HG02678 (cell line): Measurements from ENCODE around the gene ITGA11.

Source experiments
- ATAC-seq: cut with Tn5 transposase; IDR thresholded peaks from one replicate; pipeline ENCODE4 v1.9.1; 2021; ENCODE audit warnings: mild to moderate bottlenecking, moderate library complexity; ENCODE audit not compliant: unreplicated experiment

The ITGA11 gene

DNA sequence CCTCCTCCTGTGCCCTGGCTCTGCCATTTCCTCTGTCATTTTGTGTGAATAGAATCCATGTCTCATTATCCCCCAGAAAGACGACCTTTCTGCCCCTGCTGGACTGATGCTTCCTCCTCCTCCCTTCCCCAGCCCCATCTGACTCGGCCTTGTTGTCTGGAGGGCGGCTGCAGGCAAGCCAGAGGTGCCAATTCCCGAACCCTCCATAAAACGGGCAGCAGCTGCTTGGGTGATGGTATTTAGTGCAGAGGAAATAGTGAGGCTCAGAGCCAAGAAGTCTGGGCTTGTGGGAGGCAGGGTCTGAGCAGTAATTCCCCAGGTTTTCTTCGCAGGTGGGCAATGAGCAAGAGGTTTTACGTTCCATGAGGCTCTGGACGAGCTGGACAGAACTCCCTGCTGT lies 71.2 kb downstream of the ITGA11 start:
- ATAC-seq, result no peak

DNA sequence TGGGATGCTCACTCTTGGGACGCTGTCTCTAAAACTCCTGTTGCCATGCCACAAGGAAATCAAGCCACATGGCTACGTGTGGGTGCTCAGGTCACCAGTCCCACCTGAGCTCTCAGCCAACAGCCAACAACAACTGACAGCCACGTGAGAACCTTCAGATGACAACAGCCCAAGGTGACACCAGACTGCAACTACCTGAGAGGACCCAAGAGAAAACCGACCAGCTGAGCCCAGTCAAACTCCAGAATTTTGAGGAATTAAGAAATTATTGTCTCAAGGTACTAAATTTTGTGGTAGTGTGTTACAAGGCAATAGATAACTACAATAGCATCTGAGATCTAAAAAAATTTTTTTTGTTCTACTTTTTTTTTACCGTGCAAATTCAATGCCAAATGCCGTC lies 75.2 kb downstream of the ITGA11 start:
- no peak for ATAC-seq

DNA sequence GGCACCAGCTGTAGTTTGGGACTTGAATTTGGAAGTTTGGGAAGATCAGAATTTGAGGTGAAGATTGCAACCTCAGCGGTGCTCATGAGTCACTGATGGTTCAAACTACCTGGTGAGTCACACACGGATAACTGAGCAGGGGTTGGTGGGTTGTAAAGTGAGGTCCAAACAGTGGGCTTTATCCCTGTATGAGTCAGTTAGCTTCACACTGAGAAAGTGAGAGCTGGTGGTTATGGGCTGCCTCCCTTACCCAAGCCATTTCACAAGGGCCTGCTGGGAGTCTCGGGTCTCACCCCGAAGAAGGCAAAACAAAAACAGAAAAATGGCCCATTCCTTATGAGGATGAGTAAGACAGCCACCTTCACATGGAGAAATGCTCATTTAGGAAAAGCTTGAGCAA lies 77.0 kb downstream of the ITGA11 start:
- no peak for ATAC-seq

DNA sequence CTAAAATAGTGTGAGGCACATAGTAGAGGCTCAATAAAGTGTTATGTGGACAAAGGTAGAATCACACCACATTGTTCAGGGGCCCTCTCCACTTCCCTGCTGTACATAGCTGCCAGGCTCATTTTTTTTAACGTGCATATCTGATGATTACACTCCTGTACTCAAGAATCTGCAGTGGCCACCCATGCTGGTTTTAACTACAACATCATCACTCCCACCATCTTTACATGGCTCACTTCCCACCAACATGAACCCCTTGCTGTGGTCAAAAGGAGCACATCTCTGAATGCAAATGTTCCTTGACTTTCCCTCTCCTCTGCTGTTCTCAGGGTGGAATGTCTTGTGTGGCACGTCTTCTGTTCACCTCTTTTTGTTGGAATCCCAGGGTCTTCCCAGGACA lies 77.7 kb downstream of the ITGA11 start:
- ATAC-seq, result no peak

DNA sequence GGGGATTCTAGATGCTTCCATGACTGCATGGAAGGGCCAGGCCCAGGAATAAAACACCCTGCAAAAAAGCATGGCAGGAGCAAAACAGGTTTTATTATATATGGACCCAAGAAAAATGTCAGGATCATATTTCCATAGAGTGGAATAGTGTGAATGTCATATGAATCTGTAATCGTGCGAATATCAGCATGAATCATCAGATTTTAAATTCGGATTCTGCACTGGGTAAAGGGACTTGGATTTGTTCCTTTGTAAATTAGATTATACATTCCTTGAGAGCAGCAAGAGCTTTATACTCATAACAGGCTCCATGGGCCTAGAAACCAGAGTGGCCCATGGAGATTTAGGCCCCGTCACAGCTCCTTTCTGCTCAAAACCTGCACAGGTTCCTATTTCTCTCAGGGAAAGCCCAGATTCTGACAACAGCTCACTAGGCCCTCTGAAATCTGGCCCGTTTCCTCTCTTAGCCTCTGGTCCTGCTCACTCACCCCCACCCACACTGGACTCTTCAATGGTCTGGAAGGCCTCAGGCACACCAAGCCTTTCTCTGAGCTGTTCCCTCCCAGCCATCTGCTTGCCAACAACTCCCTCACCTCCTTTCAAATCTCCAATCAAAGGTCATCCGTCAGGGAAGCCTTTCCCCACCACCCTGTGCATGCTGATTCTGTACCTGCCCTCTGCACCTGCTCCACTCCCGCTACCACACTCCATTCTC lies 78.4 kb downstream of the ITGA11 start:
- ATAC-seq, result no peak

DNA sequence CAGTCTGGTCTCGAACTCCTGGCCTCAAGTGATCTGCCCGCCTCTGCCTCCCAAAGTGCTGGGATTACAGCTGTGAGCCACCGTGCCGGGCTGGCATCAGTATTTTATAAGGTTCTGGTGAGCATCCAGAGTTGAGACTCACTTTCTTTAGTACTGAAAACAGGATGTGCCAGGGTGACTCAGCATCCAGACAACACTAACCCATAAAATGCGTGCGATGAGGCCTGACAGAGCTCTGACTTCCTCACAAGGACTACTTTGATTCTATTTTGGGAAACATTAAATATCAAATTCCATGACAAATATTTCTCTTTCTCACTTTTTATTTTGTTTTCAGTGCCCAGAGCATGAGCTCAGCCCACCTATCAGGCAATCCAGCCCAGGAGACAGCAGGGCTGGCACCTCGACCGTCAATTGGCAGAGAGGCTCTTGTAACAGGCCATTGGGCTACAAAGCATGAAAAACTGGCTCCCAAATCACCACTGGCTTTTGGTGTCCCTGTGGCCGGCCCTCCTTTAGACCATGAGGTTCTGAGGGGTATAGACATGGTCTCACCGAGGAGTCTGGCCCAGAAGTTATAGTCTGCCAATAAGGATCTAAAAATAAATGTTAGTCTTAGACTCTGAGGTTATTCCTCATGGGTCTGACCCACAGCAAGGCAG lies 79.4 kb downstream of the ITGA11 start:
- ATAC-seq, result no peak

DNA sequence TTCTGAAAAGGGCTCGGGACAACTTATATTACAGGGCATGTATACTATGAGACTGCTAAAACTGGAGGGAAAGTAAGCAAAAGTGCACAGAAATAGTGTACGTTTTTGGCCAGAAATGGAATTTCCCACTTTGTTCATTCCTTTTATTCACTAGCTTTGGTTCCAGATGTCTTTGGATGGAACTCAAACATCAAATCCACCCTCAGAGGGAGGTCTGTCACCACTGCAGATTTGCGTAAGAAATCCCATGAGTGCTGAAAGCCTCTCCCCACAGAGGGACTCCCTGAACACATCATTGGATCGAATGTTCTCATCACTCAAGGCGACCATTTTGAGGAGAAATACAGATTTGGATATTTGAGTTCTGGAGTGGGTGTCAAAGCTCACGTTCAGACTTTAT lies 82.8 kb downstream of the ITGA11 start:
- no peak for ATAC-seq

DNA sequence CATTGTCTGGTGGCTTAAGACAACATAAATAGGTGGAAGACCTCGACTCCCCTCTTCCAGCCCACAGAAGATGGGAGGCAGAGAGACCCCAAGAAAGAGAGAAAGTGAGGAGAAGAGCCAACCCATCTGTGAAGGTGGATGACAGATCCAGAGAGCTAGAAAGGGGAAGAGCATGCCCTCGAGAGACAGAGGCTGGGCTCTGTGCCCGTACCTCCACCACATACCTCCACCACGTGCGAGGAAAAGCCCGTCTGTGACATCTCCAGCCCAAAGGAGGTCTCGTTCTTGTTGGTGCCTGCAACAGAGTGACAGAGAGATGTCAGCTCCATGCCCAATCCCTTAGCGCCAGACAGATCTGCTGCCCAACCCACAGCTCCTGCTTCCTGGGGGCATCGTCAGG lies 83.4 kb downstream of the ITGA11 start:
- ATAC-seq, result no peak

DNA sequence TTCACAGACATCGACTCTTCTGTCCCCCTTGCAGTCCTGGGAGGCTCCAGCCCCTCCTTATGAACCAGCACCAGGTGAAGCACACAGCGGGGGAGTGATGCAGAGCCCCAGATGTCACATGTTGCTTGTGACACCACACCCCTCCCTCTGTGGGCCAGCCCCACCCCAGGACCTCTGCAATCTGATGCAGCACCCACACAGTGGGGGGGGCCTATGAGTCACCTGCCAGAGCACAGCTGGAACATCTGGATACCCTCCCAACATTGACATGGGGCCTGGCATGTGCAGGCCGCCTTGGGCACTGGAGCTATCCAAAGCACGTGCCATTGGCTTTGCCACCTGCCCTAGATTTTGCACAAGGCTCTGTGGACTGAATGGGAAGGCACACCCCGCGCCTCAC lies 83.9 kb downstream of the ITGA11 start:
- ATAC-seq, result no peak

DNA sequence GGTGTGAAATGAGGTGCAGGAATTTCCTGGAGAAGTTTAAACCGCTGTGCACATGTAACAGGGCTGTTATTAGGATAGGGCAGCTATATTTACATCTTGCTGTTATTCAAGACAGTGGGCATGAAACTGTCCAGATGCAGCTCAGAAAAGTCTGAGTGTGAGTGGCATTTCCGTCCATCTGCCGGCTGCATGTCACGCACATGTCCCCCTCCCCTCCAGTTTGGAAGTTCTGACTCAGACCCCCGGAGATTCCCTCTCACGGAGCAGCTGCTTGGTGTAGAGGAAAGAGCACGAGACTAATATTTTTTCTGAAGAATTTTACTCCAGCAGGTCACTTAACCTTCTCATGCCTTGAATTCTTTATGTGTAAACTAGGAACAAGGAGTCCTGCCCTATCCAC lies 84.6 kb downstream of the ITGA11 start:
- no peak for ATAC-seq

DNA sequence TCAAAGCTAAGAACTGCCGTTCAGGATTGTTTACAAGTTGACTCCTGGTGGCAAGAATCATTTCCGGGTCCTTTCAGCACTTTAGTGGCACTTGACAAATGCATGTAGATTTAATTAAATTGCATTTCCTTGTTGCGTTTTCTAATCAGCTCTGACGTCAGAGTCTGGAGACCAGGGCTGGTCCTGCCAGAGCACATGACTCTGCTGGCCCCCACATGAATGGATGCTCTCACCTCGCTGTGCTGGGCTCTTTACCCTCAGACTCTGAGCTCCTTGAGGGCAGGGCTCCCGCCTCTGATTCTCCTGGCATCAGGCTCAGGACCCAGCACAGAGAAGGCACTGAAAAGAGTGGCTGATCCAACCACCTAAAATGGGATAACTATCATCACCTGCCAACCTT lies 85.0 kb downstream of the ITGA11 start:
- no peak for ATAC-seq

DNA sequence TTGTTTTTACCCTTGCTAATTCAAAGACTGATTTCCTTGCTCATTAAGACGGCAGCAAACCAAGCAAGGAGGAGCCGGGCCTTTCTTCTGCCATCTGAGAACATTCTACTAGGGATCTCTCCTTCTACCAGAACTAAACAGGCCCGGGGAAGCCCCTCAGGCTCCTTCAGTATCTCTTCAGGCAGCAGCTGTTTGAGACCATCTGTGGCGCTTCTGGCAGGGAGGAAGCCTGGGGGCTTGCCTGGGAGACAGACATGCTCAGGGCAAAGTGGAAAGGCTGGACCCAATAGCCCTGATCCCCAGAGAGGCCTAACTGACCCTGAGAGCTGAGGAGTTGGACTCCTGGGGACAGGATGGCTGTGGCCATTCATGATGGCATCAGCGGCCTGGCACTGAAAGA lies 86.5 kb downstream of the ITGA11 start:
- ATAC-seq, result no peak

DNA sequence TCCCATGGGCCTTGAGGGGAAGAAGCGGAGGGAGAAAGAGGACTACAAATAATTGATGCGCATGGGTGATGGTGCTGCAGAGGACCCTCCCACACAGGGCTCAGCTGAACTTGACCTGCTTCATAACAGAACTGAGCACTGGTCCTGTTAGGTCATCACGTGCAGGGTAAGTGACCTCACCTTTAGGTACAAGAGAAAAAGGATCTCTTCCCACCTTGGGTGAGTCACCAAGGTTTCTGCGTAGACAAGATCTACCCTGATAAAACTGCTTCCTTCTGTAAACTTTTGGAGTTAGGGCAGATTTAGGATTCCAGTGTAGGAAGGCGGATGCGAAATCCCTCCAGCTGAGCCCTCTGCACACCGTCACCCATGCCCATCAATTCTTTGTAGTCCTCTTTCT lies 87.4 kb downstream of the ITGA11 start:
- no peak for ATAC-seq

DNA sequence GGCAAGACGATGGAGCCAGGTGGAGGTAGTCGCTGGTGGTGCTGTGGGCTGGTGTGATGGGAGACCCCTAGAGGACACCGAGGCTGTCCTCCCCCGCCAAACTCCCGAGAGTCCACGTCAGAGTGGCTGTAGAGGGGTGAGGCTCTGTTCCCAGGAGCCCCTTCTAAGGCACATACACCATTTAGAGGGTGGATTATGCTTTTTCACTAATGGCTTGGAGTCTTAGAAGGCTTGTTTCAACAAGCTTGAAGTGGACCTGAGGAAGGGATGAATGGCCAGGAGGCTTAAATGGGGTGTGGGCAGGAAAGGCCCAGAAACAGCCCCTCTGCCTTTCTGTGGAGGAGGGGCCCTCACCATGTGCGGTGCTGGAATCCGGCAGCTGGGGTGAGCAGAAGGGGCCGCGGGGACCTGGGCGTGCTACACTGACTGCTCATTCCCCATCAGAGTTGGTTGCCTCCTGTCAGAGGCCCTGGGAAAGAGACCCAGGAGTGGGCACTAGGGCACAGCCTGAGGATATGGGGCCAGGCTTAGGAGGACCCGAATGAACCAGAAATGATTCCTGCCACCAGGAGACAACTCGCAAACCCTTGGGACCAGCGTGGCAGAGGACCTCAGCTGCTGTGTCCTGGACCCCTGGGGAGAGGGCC lies 88.3 kb downstream of the ITGA11 start:
- ATAC-seq, result no peak

DNA sequence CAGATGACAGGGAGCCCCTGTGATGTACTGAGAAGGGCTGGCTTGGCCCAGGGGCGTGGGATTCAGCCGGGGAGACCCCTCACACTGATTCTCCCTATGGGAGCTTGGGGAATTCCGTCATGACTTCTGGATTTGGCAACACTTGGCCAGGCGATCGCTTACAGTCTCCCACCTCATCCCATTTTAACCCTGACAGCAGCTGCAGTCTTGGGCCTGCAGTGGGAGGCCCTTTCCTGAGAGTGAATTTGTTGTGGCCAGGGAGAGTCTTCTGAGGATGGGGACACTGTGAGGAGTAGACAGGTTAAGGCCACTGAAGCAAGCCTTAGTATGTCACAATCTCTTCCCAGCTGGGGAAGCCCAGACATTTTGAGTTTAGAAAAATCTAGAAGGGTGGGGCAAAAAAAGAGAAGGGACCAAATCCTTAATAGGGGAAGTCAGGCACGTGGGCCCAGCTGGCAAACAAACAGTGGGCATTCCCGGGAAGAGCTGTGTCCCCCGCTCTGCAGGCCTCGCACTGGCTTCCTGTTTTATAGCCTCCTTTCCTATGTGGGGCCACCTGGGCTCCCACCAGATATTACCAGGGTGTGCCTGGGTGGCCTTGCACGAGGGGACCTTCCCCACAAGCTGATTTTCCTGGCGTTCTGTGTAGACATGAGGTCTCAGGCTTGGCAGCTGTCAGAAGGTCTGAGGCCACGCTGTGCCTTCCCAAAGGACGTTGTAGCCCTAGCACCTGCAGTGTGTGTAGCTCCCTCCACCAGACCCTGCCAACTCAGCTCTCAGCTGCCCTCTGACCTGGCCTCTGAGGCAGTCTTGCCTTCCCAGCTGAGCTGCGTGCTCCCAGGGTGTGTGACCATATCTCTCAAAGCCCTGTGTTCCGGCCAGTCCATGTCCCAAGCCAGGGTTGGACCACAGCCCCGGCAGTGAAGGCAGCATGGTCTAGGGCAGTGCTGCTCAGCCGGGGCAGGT lies 89.9 kb downstream of the ITGA11 start:
- no peak for ATAC-seq

DNA sequence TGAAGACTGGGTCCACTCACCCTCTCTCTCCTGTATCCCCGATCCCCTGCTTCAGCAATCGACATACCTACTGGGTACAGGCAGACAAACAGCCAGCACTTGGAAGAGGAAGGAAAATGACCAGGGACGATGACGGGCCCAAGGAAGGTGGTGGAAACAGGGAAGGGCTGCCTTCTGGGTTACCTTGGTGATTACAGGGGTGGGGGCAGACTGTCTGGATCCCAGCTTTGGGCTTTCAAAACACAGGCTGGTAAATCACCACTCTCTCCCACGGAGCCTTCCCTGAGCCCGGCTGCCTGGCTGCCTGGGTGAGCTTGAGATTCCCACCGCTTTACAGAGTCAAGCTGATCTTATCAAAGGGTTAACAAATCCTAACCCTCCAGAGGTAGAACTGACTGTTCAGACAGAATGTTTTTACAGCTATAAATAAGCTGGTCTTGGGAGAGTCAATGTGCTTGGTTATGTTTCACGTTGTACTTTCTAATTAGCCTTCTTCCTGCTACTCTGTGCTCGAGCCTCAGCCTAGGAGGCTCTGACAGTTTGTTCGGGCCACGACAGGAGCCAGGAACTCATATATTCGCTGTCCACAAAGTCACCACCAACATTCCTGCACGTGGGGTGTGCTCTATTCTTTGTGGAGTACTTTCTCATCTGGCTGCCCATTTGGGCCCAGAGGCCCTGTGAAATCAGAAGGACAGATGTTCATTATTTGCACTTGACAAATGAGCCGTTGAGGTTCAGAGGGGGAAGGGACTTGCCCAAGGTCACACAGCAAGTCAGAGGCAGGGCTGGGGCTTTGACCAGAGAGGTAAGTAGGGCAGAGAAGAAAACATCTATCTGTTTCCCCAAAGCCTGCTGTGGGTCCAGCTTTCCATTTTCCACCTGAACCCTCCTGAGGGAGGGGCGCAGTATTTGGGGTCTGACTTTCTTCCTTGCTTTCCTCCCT lies 91.0 kb downstream of the ITGA11 start:
- no peak for ATAC-seq

DNA sequence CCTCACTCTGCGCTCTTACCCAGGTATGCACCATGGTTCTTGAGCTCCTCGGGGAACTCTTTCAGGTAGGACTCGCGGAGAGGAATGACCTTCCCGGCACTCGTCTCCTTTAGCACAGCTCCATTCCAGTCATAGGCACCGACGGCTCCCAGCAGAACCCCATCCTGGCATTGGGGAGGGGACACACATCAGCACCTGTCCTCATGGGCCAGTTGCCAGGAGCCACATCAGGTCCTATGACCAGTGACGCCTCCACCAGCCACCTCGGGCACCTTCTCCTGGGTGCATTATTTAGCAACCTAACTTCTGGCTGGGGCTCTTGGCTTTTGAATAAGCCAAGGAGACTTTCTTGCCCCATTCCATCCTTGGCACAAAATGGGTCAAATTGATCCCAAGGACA lies 92.5 kb downstream of the ITGA11 start:
- no peak for ATAC-seq

DNA sequence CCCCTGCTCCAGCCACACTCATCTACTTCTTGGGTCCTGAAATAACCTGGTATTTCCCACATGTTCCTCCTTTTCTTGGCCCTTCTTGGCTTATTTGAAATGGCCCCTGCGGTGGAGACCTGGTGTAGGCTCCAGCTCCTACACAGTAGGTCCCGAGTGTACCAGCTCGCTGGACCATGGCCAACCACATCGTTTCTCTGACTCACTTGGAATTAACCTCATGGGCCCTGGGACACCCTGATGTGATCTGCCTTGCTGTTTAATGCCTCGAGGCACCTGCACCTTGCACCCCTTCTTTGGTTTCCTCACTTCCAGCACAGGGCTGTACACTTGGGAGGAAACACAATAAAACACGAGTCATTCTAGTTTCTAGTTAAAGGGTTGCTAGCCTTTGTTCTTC lies 94.1 kb downstream of the ITGA11 start:
- ATAC-seq, result no peak

DNA sequence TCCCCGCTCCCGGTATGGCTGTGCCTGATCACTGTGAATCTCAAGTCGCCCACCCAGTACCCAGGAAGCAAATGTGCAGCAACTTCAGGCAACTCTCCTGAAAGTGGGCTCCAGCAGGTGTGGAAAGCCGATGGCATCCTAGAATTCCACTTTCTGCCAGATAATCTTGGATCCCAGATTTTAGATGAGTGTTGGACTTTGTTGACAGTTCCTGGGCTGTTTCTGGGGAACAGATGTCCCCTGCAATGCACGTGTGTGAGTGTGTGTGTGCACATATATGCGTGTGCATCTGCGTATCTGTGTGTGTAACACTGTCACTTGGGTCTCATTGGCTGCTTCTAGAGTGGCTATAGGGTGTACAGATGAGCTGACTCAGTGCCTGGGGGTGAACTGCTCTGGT lies 95.4 kb downstream of the ITGA11 start:
- ATAC-seq, result no peak

DNA sequence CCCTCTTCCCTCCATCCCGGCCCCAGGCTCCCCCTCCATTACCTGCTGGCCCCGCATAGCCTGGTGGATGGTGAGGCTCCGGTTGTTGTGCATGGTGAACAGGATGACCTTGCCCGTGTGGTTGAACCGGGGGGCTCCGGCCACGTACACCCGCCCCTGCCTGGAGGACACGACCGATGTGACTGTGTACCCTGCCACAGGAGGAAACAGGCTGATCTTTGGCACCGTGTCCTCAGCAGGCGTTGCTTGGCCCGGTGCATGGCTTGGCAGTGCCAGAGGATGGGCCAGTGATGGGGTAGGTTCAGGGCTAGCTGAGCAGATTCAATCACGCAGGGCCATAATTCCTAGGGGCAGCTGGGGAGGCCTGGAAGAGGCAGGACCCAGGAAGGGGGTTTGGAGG lies 96.3 kb downstream of the ITGA11 start:
- no peak for ATAC-seq
